Duodenal mucosa (tissue), 2 donors: ENCODE measurements around the gene RALA.

Experiments used
- H3K27ac ChIP-seq: one replicate; pipeline ENCODE4 v1.7.0; 2013; ENCODE audit warnings: low read depth, low read length
- H3K27me3 ChIP-seq, 2 donors: one replicate each; pipeline ENCODE4 v1.7.0; 2013; ENCODE audit warnings: low read length in 2 of 2, control low read depth in 1 of 2; ENCODE audit not compliant: insufficient read depth in 2 of 2, control insufficient read depth in 1 of 2
- H3K36me3 ChIP-seq, 2 donors: one replicate each; pipeline ENCODE4 v1.7.0; 2013; ENCODE audit warnings: low read length in 2 of 2, control low read depth in 1 of 2; ENCODE audit not compliant: insufficient read depth in 2 of 2, control insufficient read depth in 1 of 2
- H3K4me1 ChIP-seq, 2 donors: one replicate each; pipeline ENCODE4 v1.7.0; 2013; ENCODE audit warnings: low read length in 2 of 2, control low read depth in 1 of 2; ENCODE audit not compliant: insufficient read depth in 2 of 2, control insufficient read depth in 1 of 2
- H3K4me3 ChIP-seq, 2 donors: one replicate each; pipeline ENCODE4 v1.7.0; 2013; ENCODE audit warnings: low read length in 2 of 2, low read depth in 1 of 2
- H3K9ac ChIP-seq, 2 donors: one replicate each; pipeline ENCODE4 v1.7.0; 2013; ENCODE audit warnings: low read length in 2 of 2, low read depth in 1 of 2
- H3K9me3 ChIP-seq, 2 donors: one replicate each; pipeline ENCODE4 v1.7.0; 2013; ENCODE audit warnings: low read length in 2 of 2, control low read depth in 1 of 2; ENCODE audit not compliant: control insufficient read depth in 1 of 2

The RALA gene

GRCh38 chr7:39592586-39592985 lies 30.8 kb upstream of the RALA start:
- no peaks in the 10 kb centered on the region for H3K9me3 ChIP-seq
- H3K27me3 ChIP-seq: no peaks in the 10 kb centered on the region
- H3K9ac ChIP-seq: no peak overlapping the region
- no peak overlapping the region for H3K27ac ChIP-seq
- H3K4me3 ChIP-seq: no peak overlapping the region
- peaks cover 3 to 5% of the 10 kb centered on the region in 2 donors for H3K4me1 ChIP-seq
- no peaks in the 10 kb centered on the region for H3K36me3 ChIP-seq

GRCh38 chr7:39594988-39595620 lies 28.3 kb upstream of the RALA start:
- no peak overlapping the region for H3K27ac ChIP-seq

GRCh38 chr7:39602351-39602750 lies 21.0 kb upstream of the RALA start:
- no peak overlapping the region for H3K9ac ChIP-seq
- H3K9me3 ChIP-seq: no peaks in the 10 kb centered on the region
- H3K4me1 ChIP-seq: peaks cover 3 to 16% of the 10 kb centered on the region in 2 donors
- H3K27ac ChIP-seq: no peak overlapping the region
- H3K27me3 ChIP-seq: no peaks in the 10 kb centered on the region
- H3K4me3 ChIP-seq: no peak overlapping the region
- no peaks in the 10 kb centered on the region for H3K36me3 ChIP-seq

More at GRCh38 chr7:39594988-39595620, 28.3 kb upstream of the RALA start:
- H3K9me3 ChIP-seq: no peaks in the 10 kb centered on the region
- H3K4me1 ChIP-seq: no peaks in the 10 kb centered on the region
- no peaks in the 10 kb centered on the region for H3K36me3 ChIP-seq
- H3K9ac ChIP-seq: no peak overlapping the region
- H3K27me3 ChIP-seq: no peaks in the 10 kb centered on the region
- H3K4me3 ChIP-seq: no peak overlapping the region

GRCh38 chr7:39603924-39604323 lies 19.4 kb upstream of the RALA start:
- H3K9me3 ChIP-seq: no peaks in the 10 kb centered on the region
- no peaks in the 10 kb centered on the region for H3K27me3 ChIP-seq
- H3K4me3 ChIP-seq: no peak overlapping the region
- no peak overlapping the region for H3K27ac ChIP-seq
- H3K4me1 ChIP-seq: peaks cover 3 to 17% of the 10 kb centered on the region in 2 donors
- H3K36me3 ChIP-seq: no peaks in the 10 kb centered on the region
- no peak overlapping the region for H3K9ac ChIP-seq

- Histone ChIP-seq H3K27me3 (no peaks in the 10 kb centered on the region), H3K9me3 (no peaks in the 10 kb centered on the region), H3K4me3 (no peak overlapping the region), H3K9ac (no peak overlapping the region), H3K4me1 (peaks cover 11 to 20% of the 10 kb centered on the region in 2 donors), H3K36me3 (no peaks in the 10 kb centered on the region), H3K27ac (no peak overlapping the region)
Measured at GRCh38 chr7:39605087-39605486, 18.3 kb upstream of the RALA start.

- H3K27ac ChIP-seq: no peak overlapping the region
- no peak overlapping the region for H3K4me3 ChIP-seq
- no peak overlapping the region for H3K9ac ChIP-seq
- no peaks in the 10 kb centered on the region for H3K27me3 ChIP-seq
- H3K36me3 ChIP-seq: no peaks in the 10 kb centered on the region
- no peaks in the 10 kb centered on the region for H3K9me3 ChIP-seq
- H3K4me1 ChIP-seq: peaks cover 11 to 20% of the 10 kb centered on the region in 2 donors
Measured at GRCh38 chr7:39606352-39606751, 17.0 kb upstream of the RALA start.

GRCh38 chr7:39606941-39607340 lies 16.4 kb upstream of the RALA start:
- Histone ChIP-seq H3K9me3 (no peaks in the 10 kb centered on the region), H3K9ac (no peak overlapping the region), H3K4me1 (peaks cover 11 to 20% of the 10 kb centered on the region in 2 donors), H3K4me3 (no peak overlapping the region), H3K27me3 (peaks cover 0 to under 1% of the 10 kb centered on the region in 2 donors), H3K36me3 (no peaks in the 10 kb centered on the region), H3K27ac (no peak overlapping the region)

- Histone ChIP-seq H3K27me3 (peaks cover 0 to 4% of the 10 kb centered on the region in 2 donors), H3K36me3 (no peaks in the 10 kb centered on the region), H3K4me3 (no peak overlapping the region), H3K4me1 (peaks cover 11 to 20% of the 10 kb centered on the region in 2 donors), H3K9me3 (no peaks in the 10 kb centered on the region), H3K9ac (no peak overlapping the region), H3K27ac (no peak overlapping the region)
Measured at GRCh38 chr7:39607865-39608264, 15.5 kb upstream of the RALA start.

GRCh38 chr7:39608278-39608677 lies 15.1 kb upstream of the RALA start:
- Histone ChIP-seq H3K27me3 (peaks cover 0 to 4% of the 10 kb centered on the region in 2 donors), H3K4me3 (no peak overlapping the region), H3K27ac (no peak overlapping the region), H3K4me1 (peaks cover 11 to 20% of the 10 kb centered on the region in 2 donors), H3K9me3 (no peaks in the 10 kb centered on the region), H3K9ac (no peak overlapping the region), H3K36me3 (no peaks in the 10 kb centered on the region)

GRCh38 chr7:39609113-39609934 lies 14.0 kb upstream of the RALA start:
- Histone ChIP-seq H3K4me3 (peak overlapping the region; percentile 44), H3K9me3 (no peaks in the 10 kb centered on the region), H3K9ac (peak overlapping the region; percentile 9 to 15), H3K27ac (no peak overlapping the region), H3K4me1 (peaks cover 11 to 20% of the 10 kb centered on the region in 2 donors), H3K36me3 (no peaks in the 10 kb centered on the region), H3K27me3 (peaks cover 0 to 4% of the 10 kb centered on the region in 2 donors)
